Superior temporal gyrus (tissue), 1 donor: ENCODE measurements around the gene DCHS2.

Source experiments
- DNase-seq: peaks from one replicate; pipeline ENCODE4 v3.0.0-alpha.2; 2016; ENCODE audit errors: extremely low spot score

DCHS2 gene, protein sequence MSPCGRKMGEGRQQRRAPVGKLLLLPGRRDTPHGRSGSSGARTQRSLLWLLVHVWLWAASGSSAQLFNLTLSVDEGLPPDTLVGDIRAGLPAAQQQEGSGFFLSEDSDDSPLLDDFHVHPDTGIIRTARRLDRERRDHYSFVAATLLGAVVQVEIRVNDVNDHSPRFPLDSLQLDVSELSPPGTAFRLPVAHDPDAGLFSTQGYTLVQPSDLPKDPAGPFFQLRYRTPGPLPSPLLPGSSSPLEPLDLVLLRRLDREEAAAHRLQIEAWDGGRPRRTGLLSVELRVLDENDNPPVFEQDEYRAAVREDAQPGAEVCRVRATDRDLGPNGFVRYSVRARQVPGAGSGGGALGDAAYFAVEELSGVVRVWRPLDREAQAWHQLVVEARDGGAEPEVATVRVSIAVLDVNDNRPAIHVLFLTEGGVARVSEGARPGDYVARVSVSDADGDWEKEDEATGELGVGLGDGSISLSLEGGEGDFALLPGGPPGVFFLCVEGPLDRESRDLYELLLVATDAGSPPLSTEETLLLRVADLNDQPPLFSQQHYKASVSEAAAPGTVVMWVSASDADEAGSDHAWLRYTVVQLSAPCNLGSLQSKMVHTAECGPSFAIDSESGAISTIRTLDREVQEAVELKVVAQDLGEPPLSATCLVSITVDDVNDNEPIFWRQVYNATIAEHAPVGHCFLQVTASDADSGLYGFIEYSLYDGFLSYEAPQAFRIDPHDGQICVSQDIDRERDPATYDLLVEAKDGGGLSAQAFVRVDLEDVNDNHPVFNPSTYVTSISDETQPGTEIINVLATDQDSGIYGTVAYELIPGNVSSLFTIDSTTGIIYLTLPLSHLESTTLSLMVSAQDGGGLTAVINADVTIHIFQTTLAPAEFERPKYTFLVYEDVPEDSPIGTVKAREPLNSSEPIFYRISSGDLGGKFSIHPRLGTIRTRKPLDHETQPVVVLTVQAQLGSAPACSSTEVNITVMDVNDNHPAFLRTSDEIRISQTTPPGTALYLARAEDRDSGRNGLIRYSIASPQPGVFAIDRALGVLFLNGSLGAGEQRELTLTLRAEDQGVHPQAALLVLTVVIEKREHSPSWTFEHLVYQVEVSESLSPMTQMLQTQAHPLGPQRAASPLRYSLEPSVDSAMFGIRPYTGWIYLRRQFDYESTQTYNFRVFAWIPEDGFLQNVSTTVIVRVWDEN (N-terminal part only)

DNA sequence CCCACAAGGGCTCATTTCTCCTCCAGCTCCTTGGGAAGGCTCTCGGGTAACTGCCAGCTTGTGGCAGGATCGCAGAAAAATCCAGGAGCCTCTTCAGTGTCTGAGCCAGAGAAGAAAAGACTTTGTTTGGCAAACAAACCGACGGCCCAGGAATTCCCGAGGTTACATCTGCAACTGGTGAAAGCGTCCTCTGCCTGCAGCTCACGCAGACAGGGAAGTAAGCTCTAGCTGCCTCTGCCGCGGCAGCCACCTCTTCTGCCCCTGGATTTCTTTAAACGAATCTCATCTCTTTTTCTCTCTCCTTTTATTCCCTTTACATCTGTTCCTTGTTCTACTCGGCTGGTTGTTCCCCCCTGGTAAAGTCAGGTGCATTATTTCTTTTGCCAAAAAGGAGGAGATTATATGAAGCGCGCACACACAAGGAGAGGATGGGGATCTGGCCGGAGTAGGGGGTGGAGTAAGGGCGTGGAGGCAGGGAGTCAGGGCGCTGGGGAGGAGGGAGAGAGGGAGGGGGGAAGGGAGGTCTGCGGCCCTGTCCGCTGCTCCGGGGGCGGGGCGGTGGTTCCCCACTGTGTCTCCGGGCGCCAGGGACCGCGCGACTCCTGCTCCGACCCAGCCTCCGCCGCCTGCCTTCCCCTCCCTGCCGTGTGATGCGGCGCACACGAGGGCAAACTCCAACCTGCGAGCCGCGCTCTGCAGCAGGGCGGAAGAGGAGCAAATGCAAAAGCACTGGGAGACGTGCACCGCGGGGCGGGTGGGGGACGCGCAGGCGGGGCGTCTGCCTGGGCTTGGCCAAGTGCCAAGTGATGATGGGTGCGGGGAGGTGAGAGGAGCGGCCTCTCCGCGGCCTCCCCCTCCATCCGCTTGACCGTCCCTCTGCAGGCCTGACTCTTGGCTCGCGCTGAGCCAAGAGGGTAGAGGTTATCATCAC, at the start of gene DCHS2:
Gene DCHS2, minus strand, starts transcription at position 459 of the 931 bp plus-strand sequence. Its CDS starts 444 bp downstream, at position 15.
- no peak for DNase-seq

DNA sequence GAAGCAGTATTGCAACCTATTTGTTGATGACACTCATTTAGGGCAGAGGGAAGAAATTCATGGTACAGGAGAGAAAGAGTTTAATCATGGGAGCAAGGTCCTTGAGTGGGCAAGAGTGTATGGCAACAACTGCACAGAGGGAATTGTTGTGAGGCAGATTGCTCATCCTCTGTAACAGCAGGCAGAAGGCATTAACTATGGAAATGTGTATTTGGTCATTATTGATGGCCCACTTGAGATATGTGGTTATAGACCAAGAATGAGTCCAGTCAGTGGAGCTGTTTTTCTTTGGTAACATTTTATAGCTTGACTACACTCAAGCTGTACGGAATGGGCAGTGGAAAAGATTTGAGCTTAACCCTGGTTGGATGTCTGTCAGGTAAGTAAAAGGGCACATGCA, 42.7 kb upstream of the DCHS2 start:
- no peak for DNase-seq

DNA sequence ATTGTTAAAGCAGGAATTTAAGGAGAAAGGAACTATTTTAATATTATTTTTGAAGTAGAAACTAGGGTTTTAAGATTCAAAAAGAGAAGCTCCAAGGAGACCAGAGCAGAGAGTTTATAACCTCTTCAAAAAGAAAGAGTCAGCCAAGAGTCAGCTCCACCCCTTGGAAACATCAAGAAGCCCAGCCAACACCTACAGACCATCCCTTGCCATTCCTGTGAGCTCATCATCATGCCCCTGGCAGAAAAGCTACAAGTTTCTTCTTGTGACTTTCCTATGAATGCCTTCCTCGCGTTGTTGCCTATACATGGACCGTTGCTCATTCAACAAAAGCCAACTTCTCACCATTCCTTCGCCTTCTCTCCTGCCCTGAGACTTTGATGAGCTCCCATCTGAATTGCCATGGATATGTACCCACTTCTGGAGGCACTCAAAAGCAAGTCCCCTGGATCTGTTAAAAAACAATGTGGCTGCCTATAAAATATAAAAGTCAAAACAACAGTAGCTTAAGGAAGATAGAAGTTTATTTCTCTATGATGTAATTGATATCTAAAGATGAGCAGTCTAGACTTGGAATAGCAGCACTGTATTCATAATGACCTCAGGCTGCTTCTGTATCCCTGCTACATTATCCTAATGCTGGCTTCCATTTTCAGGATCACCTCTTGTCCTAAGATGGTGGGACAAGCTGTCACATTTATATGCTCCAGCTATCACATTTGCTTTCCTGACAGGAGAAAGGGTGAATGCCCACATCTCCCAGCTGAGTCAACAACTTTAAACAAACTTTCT, 38.3 kb upstream of the DCHS2 start:
- no peak for DNase-seq

DNA sequence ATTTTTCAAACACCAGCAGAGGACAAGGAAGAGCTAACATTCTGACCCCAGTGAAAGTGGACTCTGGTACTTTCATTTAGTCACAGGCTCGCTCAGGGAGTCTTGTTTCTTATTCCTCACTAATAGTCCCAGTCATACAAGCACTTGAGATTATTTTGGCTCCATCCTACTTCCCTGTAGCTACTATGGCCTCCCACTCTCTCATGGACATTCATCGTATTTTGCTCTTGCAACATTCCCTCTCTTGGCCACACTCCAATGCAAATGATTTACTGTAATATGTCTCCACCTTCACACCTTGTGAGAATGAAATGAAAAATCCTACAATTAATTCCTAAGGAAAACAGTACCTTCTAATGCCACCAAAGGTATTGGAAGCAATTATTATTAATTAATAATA, 37.3 kb upstream of the DCHS2 start:
- no peak for DNase-seq

DNA sequence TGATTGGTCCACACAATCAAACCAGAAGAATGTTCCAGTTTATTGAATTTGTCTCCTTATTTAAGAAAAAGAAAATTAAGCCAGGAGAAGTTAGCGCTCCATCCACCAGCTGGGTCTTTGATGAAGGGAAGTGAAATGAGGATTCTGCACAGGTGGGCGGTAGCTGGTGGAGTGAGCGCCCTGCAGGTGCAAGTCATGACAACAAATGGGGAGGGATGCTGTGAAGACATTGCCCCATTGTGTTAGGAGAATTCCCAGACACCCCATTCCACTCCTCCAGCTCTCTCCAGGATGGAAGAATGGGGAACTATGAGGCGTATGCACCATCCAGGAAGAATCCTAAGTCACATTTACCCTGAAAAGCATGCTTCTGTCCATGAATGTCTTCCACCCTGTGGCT, 35.7 kb upstream of the DCHS2 start:
- DNase-seq, result no peak

DNA sequence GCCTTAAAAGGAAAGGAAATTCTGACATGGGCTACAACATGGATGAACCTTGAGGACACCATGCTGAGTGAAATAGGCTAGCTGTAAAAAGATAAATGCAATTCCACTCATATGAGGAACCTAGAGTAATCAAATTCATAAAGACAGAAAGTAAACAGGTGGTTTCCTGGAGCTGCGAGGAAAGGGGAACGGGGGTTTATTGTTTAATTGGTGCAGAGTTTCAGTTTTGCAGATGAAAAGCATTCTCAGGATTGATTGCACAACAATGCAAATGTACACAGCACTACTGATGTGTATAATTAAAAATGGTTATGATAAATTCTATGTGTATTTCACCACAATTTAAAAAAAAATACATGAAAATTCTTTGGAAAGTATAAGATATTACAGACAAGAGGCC, 34.6 kb upstream of the DCHS2 start:
- no peak for DNase-seq

DNA sequence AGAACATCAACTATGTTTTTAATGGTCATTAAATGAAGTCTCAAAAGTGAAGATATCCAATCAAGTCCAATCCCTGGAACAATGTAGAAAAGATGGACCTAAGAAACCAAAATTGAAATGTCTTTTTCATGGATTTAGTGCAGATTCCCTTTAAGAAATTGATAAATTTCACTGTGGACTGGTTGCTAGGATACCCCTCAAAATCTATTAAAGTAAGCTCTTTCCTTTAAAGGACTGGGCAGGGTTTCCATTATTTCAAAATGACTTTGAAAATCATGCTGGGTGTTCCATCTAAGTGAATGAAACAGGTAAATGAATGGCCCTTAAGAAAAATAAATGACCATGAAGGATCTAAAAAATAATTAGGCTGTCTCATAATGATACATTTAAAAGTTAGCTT, 30.0 kb upstream of the DCHS2 start:
- DNase-seq, result no peak

DNA sequence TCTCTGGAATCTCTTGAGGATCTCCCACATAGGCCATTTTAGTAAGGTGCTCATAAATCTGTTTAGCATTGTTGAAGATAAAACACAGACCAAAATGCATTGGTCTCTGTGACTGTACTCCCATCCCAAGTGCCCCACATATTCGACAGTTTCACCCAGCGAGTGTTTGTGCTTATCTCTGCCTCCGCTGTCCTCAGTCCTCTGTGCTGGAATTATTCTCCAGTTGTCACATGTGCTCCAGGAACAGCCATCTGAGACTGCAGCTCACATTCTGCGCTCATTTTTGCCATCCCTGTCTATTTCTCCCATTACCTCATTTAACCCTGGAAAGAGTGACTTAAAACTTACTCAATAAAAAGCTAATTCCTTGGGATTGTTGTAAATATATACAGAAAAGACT, 27.6 kb upstream of the DCHS2 start:
- no peak for DNase-seq

DNA sequence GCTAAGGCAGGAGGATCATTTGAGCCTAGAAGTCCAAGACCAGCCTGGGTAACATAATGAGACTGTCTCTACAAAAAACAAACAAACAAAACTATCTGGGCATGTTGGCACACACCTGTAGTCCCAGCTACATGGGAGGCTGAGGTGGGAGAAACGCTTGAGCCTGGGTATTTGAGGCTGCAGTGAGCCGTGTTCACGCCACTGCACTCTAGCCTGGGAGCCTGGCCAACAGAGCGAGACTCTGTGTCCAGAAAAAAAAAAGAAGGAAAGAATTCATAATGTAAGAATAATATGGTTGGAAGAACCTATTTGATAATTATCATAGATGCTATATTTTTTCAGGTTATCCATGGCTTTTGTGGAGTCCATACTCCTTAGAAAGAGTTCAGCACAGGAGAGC, 26.0 kb upstream of the DCHS2 start:
- no peak for DNase-seq

DNA sequence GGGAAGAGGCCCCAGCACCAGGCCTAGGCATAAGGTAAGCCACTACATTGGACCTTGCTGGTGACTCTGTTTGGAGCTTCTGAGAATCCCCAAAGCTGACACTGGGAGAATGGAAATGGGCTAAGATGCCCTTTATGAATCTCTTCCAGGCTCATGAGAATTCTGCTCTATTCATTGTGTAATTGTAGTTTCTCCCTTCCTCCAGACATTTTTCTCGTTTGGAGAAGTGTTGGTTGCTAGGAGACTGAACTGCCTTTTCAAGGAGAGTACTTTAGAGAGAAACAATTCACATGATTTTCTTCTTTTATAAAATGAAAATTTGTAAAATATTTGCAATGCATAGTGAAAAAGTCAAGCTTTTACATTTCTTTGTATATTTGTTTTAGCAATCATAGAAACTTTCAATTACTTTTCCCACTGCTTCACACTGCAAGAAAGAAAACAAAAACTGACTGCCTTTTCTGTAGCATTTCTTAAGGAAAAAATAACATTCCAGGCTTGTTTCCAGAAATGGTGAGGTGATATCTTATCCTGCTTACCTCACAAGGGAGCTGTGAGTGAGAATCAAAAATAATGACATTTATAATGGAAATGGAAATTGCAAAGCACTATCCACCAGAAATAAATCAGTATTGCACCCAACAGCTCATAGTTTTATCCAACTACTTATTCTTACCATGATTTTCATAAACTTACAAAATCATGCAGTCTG, 24.9 kb upstream of the DCHS2 start:
- DNase-seq, result peak; percentile 72

DNA sequence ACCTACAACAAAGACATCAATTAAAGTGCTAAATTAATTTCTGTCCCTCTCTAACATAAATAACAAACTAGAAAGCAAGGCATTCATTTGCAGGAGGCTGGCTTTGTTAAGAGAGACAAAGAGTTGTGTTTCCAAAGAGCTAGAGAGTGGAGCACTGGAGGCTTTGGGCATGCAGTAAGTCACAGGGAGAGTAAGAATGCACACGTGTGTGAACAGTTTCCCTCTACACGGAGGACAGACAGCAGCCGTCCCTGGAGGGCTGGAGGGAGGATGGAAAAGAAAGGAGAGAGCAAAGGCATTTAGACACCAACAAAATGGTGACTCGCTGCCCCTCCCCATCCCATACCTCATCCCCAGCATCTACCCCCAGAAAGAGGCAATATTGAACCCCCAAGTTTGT, 20.4 kb upstream of the DCHS2 start:
- DNase-seq, result no peak

DNA sequence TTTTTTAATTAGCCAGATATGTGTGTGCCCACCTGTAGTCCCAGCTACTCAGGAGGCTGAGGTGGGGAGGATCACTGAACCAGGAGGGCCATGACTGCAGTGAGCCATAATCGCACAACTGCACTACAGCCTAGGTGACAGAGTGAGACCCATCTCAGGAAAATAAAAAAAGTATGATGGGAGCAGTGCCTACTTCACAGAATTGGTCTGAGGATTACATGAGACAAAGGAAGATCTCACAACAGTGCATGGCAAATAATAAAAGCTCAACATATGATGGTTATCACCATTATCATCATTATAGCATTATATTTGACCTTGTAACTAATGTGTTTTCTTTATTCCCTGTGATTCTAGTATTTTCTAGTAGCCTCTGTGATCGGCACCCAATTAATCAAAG, 19.9 kb upstream of the DCHS2 start:
- no peak for DNase-seq

DNA sequence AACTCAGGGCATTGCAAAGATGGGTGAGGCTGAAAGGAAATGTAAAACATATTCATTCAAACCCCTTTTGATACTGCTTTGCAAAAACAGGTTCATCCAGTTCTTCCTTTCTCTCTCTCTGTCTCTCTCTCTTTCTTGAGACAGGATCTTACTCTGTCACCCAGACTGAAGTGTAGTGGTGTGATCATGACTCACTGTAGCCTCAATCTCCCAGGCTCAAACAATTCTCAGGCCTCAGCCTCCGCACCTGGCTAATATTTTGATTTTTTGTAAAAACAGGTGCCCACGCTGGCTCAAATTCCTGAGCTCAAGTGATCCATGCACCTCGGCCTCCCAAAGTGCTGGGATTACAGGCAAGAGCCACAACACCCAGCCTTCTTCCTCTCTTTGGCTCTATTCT, 15.6 kb upstream of the DCHS2 start:
- no peak for DNase-seq

DNA sequence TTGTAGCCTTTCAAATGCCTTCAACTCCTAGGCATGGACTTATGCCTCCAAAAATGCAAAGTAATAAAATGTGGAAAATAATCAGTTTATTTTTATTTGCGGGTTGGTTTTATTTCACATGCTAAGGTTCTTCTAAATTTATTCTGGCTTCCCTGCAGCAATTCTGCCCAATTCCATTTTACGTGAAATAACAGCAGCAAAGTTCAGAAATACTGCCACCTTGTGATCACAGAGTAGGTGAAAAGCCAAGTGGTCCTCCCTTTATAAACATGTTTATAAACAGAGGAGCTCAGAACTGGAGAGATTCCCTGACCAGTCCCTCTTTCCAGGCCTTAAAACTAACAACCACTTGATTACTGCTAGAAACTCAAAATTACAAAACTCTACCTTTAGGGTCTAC, 14.7 kb upstream of the DCHS2 start:
- peak; percentile 70 for DNase-seq

DNA sequence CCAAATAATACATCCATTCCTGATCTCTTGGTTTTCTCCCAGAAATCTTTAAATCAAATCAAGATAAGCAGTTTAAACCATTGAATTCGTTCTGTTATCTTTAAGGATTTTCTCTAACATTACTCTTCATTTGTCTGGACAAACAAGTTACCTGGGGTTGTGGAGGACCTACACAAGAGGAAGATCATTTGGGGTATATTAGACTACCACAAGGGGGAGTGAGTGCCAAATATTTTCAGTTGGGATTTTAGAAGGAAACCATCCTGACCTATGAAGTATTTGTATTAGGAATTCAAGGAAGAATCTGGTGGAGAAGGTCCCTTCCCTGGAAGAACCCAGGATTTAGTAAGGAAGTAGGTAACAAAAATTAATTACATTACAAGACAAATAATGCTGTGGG, 12.0 kb upstream of the DCHS2 start:
- no peak for DNase-seq

DNA sequence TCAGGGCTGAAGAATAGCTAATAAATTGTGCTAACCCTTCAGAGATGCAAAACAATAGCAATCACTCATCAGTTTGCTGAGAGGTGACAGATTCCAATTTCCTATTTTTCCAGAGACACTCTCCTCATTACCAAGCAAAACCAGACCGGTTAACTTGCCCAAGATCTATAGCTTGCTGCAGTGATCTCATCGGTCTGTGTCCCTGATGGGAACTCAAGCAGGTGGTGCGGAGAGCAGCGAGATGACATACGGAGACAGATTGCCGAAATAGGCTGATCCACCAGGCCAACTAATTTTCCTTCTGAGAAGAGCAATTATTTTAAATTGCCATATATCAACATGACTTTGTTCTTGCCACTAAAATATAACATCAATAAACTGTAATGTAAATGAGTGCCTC, 10.5 kb upstream of the DCHS2 start:
- no peak for DNase-seq

DNA sequence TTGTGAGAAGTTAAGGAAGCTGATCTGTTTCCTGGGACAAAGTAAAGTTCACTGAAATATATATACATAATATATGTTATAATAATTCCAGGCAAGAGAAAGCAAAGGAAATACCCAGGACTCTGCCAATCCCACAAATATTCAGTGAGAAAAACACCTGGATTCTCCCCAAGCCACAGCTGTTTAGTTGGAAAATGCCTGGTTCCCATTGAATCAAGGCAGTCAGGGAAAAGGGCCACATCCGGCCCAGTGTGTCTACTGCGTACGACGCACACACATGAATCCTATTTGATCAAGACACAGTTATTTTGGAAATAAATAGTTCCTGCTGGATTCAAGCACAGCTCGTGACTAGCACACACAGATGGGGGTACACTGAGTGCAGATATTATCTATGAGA, 6.3 kb upstream of the DCHS2 start:
- no peak for DNase-seq

DNA sequence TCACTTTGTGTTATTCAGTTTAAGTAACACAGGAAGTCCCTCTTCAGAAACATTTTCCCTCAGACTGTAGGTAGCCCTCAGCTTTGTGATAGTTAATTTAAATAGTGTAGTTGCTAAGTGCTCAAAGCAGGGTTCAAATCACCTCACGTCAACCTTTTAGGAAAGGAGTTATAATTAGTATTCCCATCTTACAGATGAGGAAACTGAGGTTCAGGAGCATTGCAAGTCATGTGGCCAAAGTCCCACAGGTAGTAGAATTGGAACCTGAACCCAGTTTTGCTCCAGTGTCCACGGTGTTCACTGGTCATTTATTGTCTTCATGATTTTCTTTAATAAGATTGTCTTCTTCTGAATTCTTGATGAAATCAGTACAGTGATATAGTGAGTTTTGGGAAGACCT, 4.3 kb upstream of the DCHS2 start:
- no peak for DNase-seq

DNA sequence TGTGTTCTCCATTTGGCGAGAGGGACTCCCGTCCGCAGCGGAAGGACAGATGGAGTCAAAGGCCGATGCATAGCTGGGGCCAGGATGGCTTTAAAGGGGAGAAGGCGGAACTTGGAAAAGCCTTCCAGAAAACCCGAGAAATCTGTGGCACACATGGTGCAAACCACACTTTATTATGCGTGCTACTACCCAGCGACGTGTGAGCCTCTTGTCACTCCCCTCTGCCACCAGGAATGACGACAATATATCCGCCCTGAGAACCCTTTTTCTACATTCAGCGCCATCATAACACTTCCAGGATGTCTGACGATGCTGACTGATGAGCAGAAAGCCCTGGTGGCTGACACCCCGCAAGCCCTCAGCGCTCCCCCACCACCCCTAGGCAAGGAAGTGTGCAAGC, 689 bp upstream of the DCHS2 start:
- no peak for DNase-seq
